HG03103 (cell line): Measurements from ENCODE around the gene FBLN7.

Experiments used
- ATAC-seq: cut with Tn5 transposase; IDR thresholded peaks from one replicate; pipeline ENCODE4 v1.9.1; 2021; ENCODE audit warnings: low read depth; ENCODE audit not compliant: unreplicated experiment

Gene FBLN7

GRCh38 chr2:112140205-112140802 lies 2.1 kb downstream of the FBLN7 start:
- ATAC-seq = no peak

GRCh38 chr2:112140899-112141625 lies 2.9 kb downstream of the FBLN7 start:
- no peak for ATAC-seq

GRCh38 chr2:112141626-112142007 lies 3.4 kb downstream of the FBLN7 start:
- no peak for ATAC-seq

- no peak for ATAC-seq
Measured at GRCh38 chr2:112142525-112143078, 4.4 kb downstream of the FBLN7 start.

GRCh38 chr2:112143150-112143549 lies 5.0 kb downstream of the FBLN7 start:
- ATAC-seq = no peak

- ATAC-seq = no peak
Measured at GRCh38 chr2:112144966-112145365, 6.8 kb downstream of the FBLN7 start.

GRCh38 chr2:112147382-112148168 lies 9.4 kb downstream of the FBLN7 start:
- no peak for ATAC-seq

- no peak for ATAC-seq
Measured at GRCh38 chr2:112148477-112148876, 10.3 kb downstream of the FBLN7 start.

GRCh38 chr2:112149194-112149593 lies 11.0 kb downstream of the FBLN7 start:
- ATAC-seq = no peak

GRCh38 chr2:112149866-112150435 lies 11.8 kb downstream of the FBLN7 start:
- ATAC-seq = no peak

GRCh38 chr2:112150447-112150846 lies 12.3 kb downstream of the FBLN7 start:
- no peak for ATAC-seq

- ATAC-seq = no peak
Measured at GRCh38 chr2:112150851-112151250, 12.7 kb downstream of the FBLN7 start.

GRCh38 chr2:112151271-112151670 lies 13.1 kb downstream of the FBLN7 start:
- no peak for ATAC-seq

GRCh38 chr2:112151701-112152440 lies 13.7 kb downstream of the FBLN7 start:
- no peak for ATAC-seq

- ATAC-seq = no peak
Measured at GRCh38 chr2:112152476-112153178, 14.4 kb downstream of the FBLN7 start.

GRCh38 chr2:112153179-112153490 lies 14.9 kb downstream of the FBLN7 start:
- no peak for ATAC-seq

- no peak for ATAC-seq
Measured at GRCh38 chr2:112153501-112153900, 15.3 kb downstream of the FBLN7 start.

GRCh38 chr2:112154246-112155117 lies 16.3 kb downstream of the FBLN7 start:
- ATAC-seq = no peak
